GM19025 (cell line): ENCODE measurements around the gene CACNG3.
"Not testable (repeated sequence)": the region's sequence is repeated elsewhere in the genome, so short reads cannot be mapped to it uniquely, and the experiment has no call there.

Experiments used
- ATAC-seq: cut with Tn5 transposase; IDR thresholded peaks from one replicate; pipeline ENCODE4 v1.9.1; 2021; ENCODE audit warnings: mild to moderate bottlenecking, low read depth, moderate library complexity; ENCODE audit not compliant: unreplicated experiment

The CACNG3 gene

DNA sequence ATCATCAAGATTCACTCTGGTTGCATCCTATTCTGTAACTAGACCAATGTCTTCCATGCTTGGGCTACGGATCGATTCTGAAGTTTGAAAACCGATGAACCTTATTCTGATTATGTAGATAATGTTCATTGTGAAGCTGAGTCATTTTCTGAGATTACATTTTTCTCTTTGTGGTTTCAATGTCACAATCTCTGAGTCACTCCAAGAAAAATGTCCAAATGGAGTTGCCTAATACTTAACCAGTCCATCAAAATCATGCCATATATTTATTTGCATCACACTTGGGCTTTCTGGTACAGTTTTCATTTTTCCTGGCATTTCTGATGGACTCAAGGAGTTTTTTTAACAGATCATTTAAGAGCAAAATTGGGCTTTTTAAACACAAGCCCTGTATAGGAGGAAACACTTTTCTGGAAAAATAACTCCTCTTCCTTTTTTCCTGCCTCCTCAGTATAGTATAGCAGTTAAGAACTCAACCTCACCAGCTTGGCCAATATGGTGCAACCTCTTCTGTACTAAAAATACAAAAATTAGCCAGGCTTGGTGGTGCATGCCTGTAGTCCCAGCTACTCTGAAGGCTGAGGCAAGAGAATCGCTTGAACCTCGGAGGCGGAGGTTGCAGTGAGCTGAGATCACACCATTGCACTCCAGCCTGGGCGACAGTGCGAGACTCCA lies 17.5 kb downstream of the CACNG3 start:
- no peak for ATAC-seq

- no peak for ATAC-seq
Observed at GRCh38 chr16:24275413-24275812, 19.3 kb downstream of the CACNG3 start.

GRCh38 chr16:24279982-24280515 lies 23.9 kb downstream of the CACNG3 start:
- no peak for ATAC-seq

- ATAC-seq, result no peak
Observed at GRCh38 chr16:24281466-24281865, 25.3 kb downstream of the CACNG3 start.

- no peak for ATAC-seq
Observed at GRCh38 chr16:24282141-24282540, 26.0 kb downstream of the CACNG3 start.

DNA sequence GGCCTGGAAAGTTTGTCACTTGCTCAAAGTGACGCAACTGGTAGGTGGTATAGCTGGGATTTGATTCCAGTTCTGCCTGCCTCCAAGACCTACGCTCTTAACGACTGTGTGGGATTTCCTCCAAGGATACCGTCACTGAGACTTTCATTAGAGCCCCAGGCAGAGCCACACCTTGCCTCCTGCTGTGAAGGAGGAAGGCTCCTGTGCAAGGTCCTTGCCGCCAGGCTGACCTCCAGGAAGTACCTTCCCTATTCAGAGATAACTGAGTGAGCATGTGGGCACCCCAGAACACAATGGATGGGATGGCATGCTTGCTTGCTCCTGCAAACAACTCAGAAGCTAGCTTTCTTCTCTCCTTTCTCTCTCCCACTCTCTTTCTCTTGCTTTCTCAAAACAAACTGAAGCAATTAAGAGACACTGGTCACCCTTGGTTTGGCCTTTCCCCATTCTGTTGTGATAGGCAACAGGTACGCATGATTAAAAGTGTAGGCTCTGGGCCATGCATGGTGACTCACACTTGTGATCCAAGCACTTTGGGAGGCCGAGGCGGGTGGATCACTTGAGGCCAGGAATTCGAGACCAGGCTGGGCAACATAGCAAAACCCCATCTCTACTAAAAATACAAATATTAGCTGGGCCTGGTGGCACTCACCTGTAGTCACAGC lies 30.7 kb downstream of the CACNG3 start:
- no peak for ATAC-seq

- ATAC-seq, result no peak
Observed at GRCh38 chr16:24288516-24288915, 32.4 kb downstream of the CACNG3 start.

- no peak for ATAC-seq
Observed at GRCh38 chr16:24289166-24289700, 33.1 kb downstream of the CACNG3 start.

DNA sequence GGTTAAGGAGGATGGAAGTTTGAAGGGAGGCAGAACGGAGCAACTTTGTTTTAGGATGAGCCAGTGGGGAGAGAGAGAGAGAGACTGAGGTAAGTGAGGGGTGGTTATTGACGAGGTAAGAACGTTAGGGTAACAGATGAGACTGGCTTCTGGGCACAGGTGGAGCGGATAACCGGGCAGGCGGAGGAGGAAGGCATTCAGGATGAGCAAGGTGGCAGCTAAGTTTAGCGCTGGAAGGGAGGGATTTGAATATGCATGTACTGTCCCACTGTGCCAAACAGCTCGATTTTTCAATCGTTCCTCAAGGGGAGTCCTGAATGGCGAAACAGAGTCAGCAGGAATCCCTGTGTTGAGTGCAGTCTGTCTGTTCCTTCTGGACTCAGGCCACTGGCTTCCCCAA lies 35.8 kb downstream of the CACNG3 start:
- no peak for ATAC-seq

- ATAC-seq, result no peak
Observed at GRCh38 chr16:24294131-24294530, 38.0 kb downstream of the CACNG3 start.

GRCh38 chr16:24297375-24297774 lies 41.2 kb downstream of the CACNG3 start:
- ATAC-seq, result no peak

- no peak for ATAC-seq
Observed at GRCh38 chr16:24298548-24299167, 42.5 kb downstream of the CACNG3 start.

DNA sequence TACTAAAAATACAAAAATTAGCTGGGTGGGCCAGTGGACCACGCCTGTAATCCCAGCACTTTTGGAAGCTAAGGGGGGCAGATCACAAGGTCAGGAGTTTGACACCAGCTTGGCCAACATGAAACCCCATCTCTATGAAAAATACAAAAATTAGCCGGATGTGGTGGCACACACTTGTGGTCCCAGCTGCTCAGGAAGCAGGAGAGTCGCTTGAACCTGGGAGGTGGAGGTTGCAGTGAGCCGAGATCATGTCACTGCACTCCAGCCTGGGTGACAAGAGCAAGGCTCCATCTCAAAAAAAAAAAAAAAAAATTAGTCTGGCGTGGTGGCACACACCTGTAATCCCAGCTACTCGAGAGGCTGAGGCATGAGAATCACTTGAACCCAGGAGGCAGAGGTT lies 44.6 kb downstream of the CACNG3 start:
- ATAC-seq, result not testable (repeated sequence)

- no peak for ATAC-seq
Observed at GRCh38 chr16:24302636-24303035, 46.5 kb downstream of the CACNG3 start.

DNA sequence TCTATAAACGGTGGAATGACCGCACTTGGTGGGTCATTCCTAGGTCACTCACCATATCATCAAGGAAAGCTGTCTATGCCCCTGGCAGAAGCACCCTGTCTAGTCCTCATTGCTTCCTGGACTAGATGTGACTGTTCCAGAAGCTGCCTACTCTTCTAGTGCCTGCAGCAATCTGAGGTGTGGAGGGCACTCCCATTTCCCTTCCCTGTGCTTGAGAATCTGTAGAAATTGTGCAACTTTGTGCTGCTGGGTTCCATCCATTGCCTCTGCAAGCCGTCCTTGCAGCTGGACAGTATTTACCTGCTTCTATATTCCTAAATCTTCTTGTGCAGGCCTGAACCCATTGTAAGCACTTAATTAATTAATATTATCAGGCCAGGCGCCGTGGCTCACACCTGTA lies 52.1 kb downstream of the CACNG3 start:
- no peak for ATAC-seq

DNA sequence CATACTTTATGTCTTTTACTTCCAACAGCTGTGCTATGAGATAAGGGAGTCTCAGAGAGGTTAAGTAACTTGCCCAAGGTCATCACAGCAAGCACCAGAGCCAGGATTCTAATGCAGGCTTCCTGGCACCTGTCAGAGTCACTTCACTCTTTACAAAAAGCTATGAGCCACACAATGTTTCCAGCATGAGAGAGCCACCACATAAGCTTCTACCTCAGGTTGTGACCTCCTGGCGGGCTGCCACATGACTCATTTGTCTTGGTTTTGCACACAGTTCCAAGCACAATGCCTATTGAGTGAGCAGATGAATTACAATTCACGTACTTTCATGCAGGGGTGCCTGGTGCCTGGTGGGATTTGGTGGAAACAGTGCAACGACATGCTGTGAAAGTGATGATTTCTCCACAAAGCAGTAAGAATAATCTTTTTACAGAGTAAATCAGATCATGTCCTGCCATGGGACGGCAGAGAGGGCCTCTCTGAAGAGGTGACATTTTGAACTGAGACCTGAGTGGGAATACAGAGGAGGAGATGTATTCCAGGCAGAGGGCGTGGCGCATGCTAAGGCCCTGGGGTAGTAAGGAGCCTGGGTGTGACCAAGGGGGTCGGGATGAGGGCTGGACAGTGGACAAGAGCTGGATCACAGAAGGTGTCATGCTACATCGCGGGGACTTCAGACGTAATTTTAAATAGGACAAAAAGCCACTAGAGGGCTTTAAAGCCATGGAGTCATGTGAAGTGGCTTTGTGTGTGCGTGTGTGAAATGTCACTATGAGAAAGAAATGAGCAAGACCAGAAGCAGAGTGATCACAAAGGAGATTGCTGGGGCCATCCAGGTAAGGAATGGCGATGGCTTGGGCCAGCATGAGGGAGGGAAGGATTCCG lies 53.4 kb downstream of the CACNG3 start:
- no peak for ATAC-seq

DNA sequence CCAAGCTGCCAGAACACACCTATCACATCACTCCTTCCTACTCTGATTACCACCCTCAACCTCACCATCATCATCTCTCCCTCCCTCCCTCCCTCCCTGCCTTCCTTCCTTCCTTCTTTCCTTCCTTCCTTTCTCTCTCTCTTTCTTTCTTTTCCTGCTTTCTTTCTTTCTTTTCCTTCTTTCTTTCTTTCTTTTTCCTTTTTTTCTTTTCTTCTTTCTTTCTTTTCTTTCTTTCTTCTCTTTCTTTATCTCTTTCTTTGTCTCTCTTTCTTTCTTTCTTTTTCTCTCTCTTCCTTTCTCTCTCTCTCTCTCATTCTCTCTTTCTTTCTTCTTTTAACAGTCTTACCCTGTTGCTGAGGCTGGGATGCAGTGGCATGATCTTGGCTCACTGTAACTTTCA lies 59.2 kb downstream of the CACNG3 start:
- no peak for ATAC-seq

- ATAC-seq, result no peak
Observed at GRCh38 chr16:24318680-24319079, 62.5 kb downstream of the CACNG3 start.

DNA sequence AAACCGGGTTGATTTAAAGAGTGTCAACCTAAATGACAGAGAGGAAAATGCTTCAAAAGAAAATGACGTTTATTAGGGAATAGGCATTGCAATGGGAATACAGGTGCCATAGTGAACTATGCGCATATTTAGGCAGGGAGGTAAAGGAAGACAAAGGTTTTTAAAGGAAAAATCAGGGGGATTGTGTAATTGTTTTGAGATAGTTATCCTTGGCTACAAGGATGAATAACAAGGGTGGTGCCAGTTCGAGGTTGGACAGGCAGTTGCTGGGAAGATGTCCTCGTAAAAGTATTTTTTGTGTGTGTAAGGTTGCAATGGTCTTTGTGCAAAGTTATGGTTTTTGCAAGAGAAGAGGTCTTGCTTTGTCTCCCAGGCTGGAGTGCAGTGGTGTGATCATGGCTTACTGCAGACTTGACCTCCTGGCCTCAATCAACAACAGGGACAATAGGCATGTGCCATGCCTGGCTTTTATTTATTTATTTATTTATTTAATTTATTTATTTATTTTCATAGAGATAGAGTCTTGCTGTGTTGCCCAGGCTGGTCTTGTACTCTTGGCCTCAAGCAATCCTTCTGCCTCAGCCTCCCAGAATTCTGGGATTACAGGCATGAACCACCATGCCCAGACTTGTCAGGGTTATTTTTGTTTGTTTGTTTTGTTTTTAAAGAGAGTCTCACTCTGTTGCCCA lies 63.1 kb downstream of the CACNG3 start:
- no peak for ATAC-seq

- no peak for ATAC-seq
Observed at GRCh38 chr16:24322106-24322505, 66.0 kb downstream of the CACNG3 start.
